Measurements from ENCODE around the gene C1QTNF8. TPM values are rescaled to one million over a fixed set of nuclear protein-coding genes. Genes with fewer than 3 reads are reported as not detected.
A peak's percentile ranks its signal among the peaks of the same experiment; 100 is the strongest.

The C1QTNF8 gene
- total and polyA plus RNA-seq, 2 of the 8 experiments (the other 6 are each of a cell fraction or from before 2014, with no cell fraction given), result not detected

DNA sequence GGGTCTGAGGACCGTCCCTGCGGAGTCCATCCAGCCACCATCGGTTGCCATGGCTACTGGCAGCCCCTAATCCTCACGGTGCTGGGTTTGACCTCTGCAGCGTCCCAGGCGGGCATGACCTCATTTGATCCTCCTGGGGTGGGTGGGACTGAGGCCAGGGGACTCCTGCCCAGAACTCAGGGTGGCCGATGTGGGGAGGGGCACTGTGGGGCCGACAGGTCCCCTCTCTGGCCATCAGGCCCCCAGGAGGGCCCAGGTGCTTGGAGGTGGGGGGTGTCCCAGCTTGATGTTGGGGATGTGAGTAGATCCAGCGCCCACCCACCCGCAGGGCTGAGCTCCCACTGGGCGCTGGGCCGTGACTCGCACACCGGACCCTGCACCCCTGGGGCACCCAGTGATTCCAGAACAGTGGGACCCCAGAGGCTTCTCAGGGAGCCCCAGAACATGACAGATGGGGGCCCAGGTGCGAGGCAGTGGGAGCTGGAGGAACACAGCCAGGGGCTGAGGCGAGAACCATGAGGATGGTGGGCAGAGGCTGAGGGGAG lies 25.1 kb downstream of the C1QTNF8 start:
- Histone ChIP-seq H2BK15ac (ENCODE audit: low read length) (no peak overlapping the region), H3K27me3 (replicated peaks in 1 of 4; ENCODE audit: control insufficient read depth in 3 of 4, extremely low read depth in 1 of 4, insufficient read depth in 3 of 4, low read length in 3 of 4) (peaks cover 2 to 16% (median 12%) of the 10 kb centered on the region in 4 experiments; a peak in 6 of 7 replicates), H2BK12ac (ENCODE audit: low read depth, low read length) (no peak overlapping the region), H3K79me2 (ENCODE audit: control insufficient read depth in 1 of 2, insufficient read depth in 2 of 2, low read length in 2 of 2) (no peaks in the 10 kb centered on the region), H3K9me3 (ENCODE audit: insufficient read depth in 2 of 2, low read depth in 1 of 2, low read length in 1 of 2) (no peaks in the 10 kb centered on the region), H3K14ac (ENCODE audit: insufficient read length) (no peak overlapping the region), H3K23me2 (ENCODE audit: low read depth, low read length) (peaks cover 7% of the 10 kb centered on the region; the same call in 1 of the 2 replicates), H3K9ac (replicated peaks in 1 of 4; ENCODE audit: extremely low read depth in 1 of 4, low read depth in 3 of 4, low read length in 3 of 4) (no peak overlapping the region), H4K20me1 (replicated peaks in 1 of 2; ENCODE audit: control insufficient read depth in 1 of 2, insufficient read depth in 2 of 2, low read length in 2 of 2) (peaks cover 0 to 6% of the 10 kb centered on the region in 2 experiments), H2AK5ac (ENCODE audit: low read depth, low read length) (no peak overlapping the region), H3K4me2 (ENCODE audit: insufficient read depth in 1 of 2, low read depth in 2 of 2, low read length in 2 of 2) (peak overlapping the region in 1 of 2 experiments; percentile 13; a peak in 1 of 4 replicates), H3K23ac (ENCODE audit: insufficient read length) (no peak overlapping the region), H3K36me3 (ENCODE audit: control insufficient read depth in 2 of 4, insufficient read depth in 4 of 4, low read length in 3 of 4) (no peaks in the 10 kb centered on the region), H3K18ac (ENCODE audit: extremely low read depth, low read length) (no peak overlapping the region; the same call in 1 of the 2 replicates), H3K56ac (replicated peaks; ENCODE audit: insufficient read length, low read depth, low read length) (no peak overlapping the region), H3K79me1 (ENCODE audit: low read depth, low read length) (no peaks in the 10 kb centered on the region), H3K4me3 (ENCODE audit: extremely low read depth in 1 of 4, insufficient read depth in 2 of 4, low read depth in 3 of 4, low read length in 4 of 4) (no peak overlapping the region), H3K27ac (ENCODE audit: low read depth, low read length) (no peak overlapping the region), H3K4me1 (replicated peaks in 1 of 4; ENCODE audit: control insufficient read depth in 3 of 4, insufficient read depth in 4 of 4, low read length in 3 of 4) (peaks cover 0 to 22% (median 16%) of the 10 kb centered on the region in 4 experiments; a peak in 6 of 7 replicates), H2BK120ac (replicated peaks; ENCODE audit: low read depth, low read length) (no peak overlapping the region), H4K91ac (replicated peaks; ENCODE audit: insufficient read length, low read length) (no peak overlapping the region), H4K8ac (ENCODE audit: extremely low read depth, insufficient read depth, low read length) (no peak overlapping the region), H2BK20ac (ENCODE audit: low read length) (no peak overlapping the region), H3K4ac (replicated peaks; ENCODE audit: insufficient read length, low read depth, low read length) (no peak overlapping the region), H4K5ac (ENCODE audit: insufficient read length, low read depth, low read length) (no peak overlapping the region), H2BK5ac (ENCODE audit: low read depth, low read length) (peak overlapping the region; percentile 39; the same call in 1 of the 2 replicates), H2AFZ (ENCODE audit: low read length) (no peak overlapping the region)
- ChIA-PET POLR2A (ENCODE audit: partially characterized antibody) (interaction anchor here (0.6 kb wide), 1 partner anchor 90 kb away, joined by 4 read pairs; the partner anchor contains the start of gene SOX8), CTCF (ENCODE audit: partially characterized antibody) (interaction anchor here (1.4 to 4.9 kb wide), 3 partner anchors 13 to 16 kb away, joined by 5 to 29 read pairs (median 13); no protein-coding TSS in a partner anchor)
- DNase-seq (ENCODE audit: low read depth in 1 of 2, low spot score in 2 of 2), result no peak
- TF ChIP-seq EGR1 (IDR thresholded peaks at IDR 0.05; ENCODE audit: borderline replicate concordance, low read depth, low read length) (no peak), RBBP5 (IDR thresholded peaks at IDR 0.05; ENCODE audit: borderline replicate concordance, low read depth, low read length) (no peak), MAFK (IDR thresholded peaks at IDR 0.05; ENCODE audit: low read depth, low read length) (no peak), GABPA (IDR thresholded peaks at IDR 0.05; ENCODE audit: borderline replicate concordance, insufficient read depth, low read length) (0 out of 2 replicates have a peak, but pooled peaks have one; percentile 2)
- no peak for FAIRE-seq
- WGBS, 2 experiments (ENCODE audit: extremely low coverage in 1 of 2, insufficient coverage in 1 of 2, insufficient read length in 1 of 2, insufficient replicate concordance in 2 of 2, low coverage in 1 of 2, low lambda C conversion rate in 2 of 2, missing lambda C conversion rate in 1 of 2), result 94% methylated on average over 5 of the region's 16 CpGs; no CpG with 5 or more reads in 1 of the 2 experiments

All from H1 (cell line).